Breast epithelium (tissue), 3 donors: ENCODE results near the gene ACOXL.

Experiments used
- CTCF ChIP-seq, 3 donors: fragments of 450-650 bp; IDR thresholded peaks; one replicate each; pipeline ENCODE4 v1.5.1; 2016 to 2017; ENCODE audit warnings: antibody characterized with exemption in 3 of 3, mild to moderate bottlenecking in 3 of 3, moderate library complexity in 3 of 3
- POLR2A ChIP-seq: fragments of 450-650 bp; IDR thresholded peaks from one replicate; pipeline ENCODE4 v1.6.1; 2016; ENCODE audit warnings: antibody characterized with exemption, mild to moderate bottlenecking, moderate library complexity
- POLR2AphosphoS5 ChIP-seq, 3 donors: sonication (generic); formaldehyde crosslinking; IDR thresholded peaks; one replicate each; pipeline ENCODE4 v1.6.1; 2017; ENCODE audit warnings: antibody characterized with exemption in 3 of 3

- no peak for TF ChIP-seq POLR2A
- no peak for TF ChIP-seq CTCF (IDR thresholded peaks at IDR 0.05)
- TF ChIP-seq POLR2AphosphoS5 (IDR thresholded peaks at IDR 0.05), result no peak
Observed at GRCh38 chr2:110813896-110814295, 81.5 kb downstream of the ACOXL start.
